CD14-positive monocyte (primary cell): ENCODE results near the gene CFAP43. TPM values are rescaled to one million over a fixed set of nuclear protein-coding genes. Genes with fewer than 3 reads are reported as not detected.

Experiments used
- DNase-seq, 3 donors: peaks; one replicate each; pipeline ENCODE4 v3.0.0-alpha.2; 2011 to 2022
- H2AFZ ChIP-seq: 2 replicates; pipeline ENCODE4 v1.6.0; 2012; ENCODE audit warnings: mild to moderate bottlenecking, low read depth, low read length, inconsistent platforms; ENCODE audit not compliant: insufficient read depth, poor library complexity, severe bottlenecking
- H3K27ac ChIP-seq, 2 donors: 1 replicate in 1 of 2; 2 replicates in 1 of 2; pipeline ENCODE4 v1.5.1; 2012 to 2013; ENCODE audit warnings: low read length in 2 of 2, control low read depth in 1 of 2, inconsistent platforms in 1 of 2, low read depth in 1 of 2, mild to moderate bottlenecking in 1 of 2
- H3K27me3 ChIP-seq, 2 donors: one replicate each; pipeline versions ENCODE4 v1.6.0 to v1.6.1; 2011 to 2013; ENCODE audit warnings: low read length in 2 of 2; ENCODE audit not compliant: control insufficient read depth in 2 of 2, insufficient read depth in 2 of 2
- H3K36me3 ChIP-seq, 2 donors: replicated peaks in 1 of 2; 1 replicate in 1 of 2; 2 replicates in 1 of 2; pipeline versions ENCODE4 v1.5.1 to v1.6.1; 2012 to 2013; ENCODE audit warnings: low read length in 2 of 2, control low read depth in 1 of 2, inconsistent platforms in 1 of 2, mild to moderate bottlenecking in 1 of 2; ENCODE audit not compliant: insufficient read depth in 2 of 2, control insufficient read depth in 1 of 2
- H3K4me1 ChIP-seq, 2 donors: 1 replicate in 1 of 2; 2 replicates in 1 of 2; pipeline versions ENCODE4 v1.5.1 to v1.6.1; 2012 to 2013; ENCODE audit warnings: low read length in 2 of 2, control low read depth in 1 of 2, inconsistent platforms in 1 of 2, mild to moderate bottlenecking in 1 of 2, moderate library complexity in 1 of 2; ENCODE audit not compliant: insufficient read depth in 2 of 2, control insufficient read depth in 1 of 2
- H3K4me2 ChIP-seq: replicated peaks from 2 replicates; pipeline ENCODE3; 2012; ENCODE audit warnings: low read length, moderate library complexity, mild to moderate bottlenecking; ENCODE audit not compliant: poor library complexity, severe bottlenecking; ENCODE audit errors: extremely low read depth
- H3K4me3 ChIP-seq, 3 experiments: fragments of 200-600 bp in 1 of 3; sonication (generic) in 1 of 3; replicated peaks in 1 of 3; 1 replicate in 2 of 3; 2 replicates in 1 of 3; pipeline ENCODE4 v1.5.1; 2011 to 2013; ENCODE audit warnings: low read length in 3 of 3, mild to moderate bottlenecking in 3 of 3, control low read depth in 2 of 3, low read depth in 2 of 3, inconsistent platforms in 1 of 3, moderate library complexity in 1 of 3
- H3K79me2 ChIP-seq: 2 replicates; pipeline ENCODE4 v1.6.0; 2012; ENCODE audit warnings: mild to moderate bottlenecking, control low read depth, inconsistent platforms, low read length, moderate library complexity; ENCODE audit not compliant: insufficient read depth
- H3K9ac ChIP-seq: 2 replicates; pipeline ENCODE4 v1.6.0; 2017; ENCODE audit warnings: low read length, mild to moderate bottlenecking; ENCODE audit not compliant: insufficient read depth, poor library complexity, severe bottlenecking
- H3K9me3 ChIP-seq, 2 donors: replicated peaks in 1 of 2; 1 replicate in 1 of 2; 2 replicates in 1 of 2; pipeline versions ENCODE4 v1.5.1 to v1.6.1; 2012 to 2013; ENCODE audit warnings: low read length in 2 of 2, control low read depth in 1 of 2; ENCODE audit not compliant: control insufficient read depth in 1 of 2, insufficient read depth in 1 of 2
- H4K20me1 ChIP-seq: 2 replicates; pipeline ENCODE4 v1.6.0; 2012; ENCODE audit warnings: mild to moderate bottlenecking, low read length, control low read depth, moderate library complexity; ENCODE audit not compliant: insufficient read depth
- H3K27ac Mint-ChIP-seq, 7 donors: one replicate each; pipeline ENCODE4 v1.8.0; 2020; ENCODE audit warnings: mild to moderate bottlenecking in 7 of 7, mixed read lengths in 7 of 7, moderate library complexity in 6 of 7, inconsistent platforms in 2 of 7
- H3K27me3 Mint-ChIP-seq, 3 donors: one replicate each; pipeline ENCODE4 v1.8.0; 2021 to 2022; ENCODE audit warnings: low read depth in 3 of 3, mild to moderate bottlenecking in 3 of 3, mixed read lengths in 3 of 3, moderate library complexity in 3 of 3, inconsistent platforms in 1 of 3
- H3K36me3 Mint-ChIP-seq, 2 donors: one replicate each; pipeline ENCODE4 v1.8.0; 2020; ENCODE audit warnings: mixed read lengths in 2 of 2, inconsistent platforms in 1 of 2, mild to moderate bottlenecking in 1 of 2
- H3K4me1 Mint-ChIP-seq: one replicate; pipeline ENCODE4 v1.8.0; 2020; ENCODE audit warnings: mild to moderate bottlenecking, mixed read lengths
- H3K4me3 Mint-ChIP-seq, 2 donors: one replicate each; pipeline ENCODE4 v1.8.0; 2020; ENCODE audit warnings: mild to moderate bottlenecking in 2 of 2, mixed read lengths in 2 of 2, moderate library complexity in 1 of 2
- H3K9me3 Mint-ChIP-seq, 7 donors: one replicate each; pipeline ENCODE4 v1.8.0; 2020 to 2022; ENCODE audit warnings: mixed read lengths in 7 of 7, mild to moderate bottlenecking in 6 of 7, moderate library complexity in 6 of 7, inconsistent platforms in 2 of 7
- WGBS: methylation state at CpG from one replicate; pipeline ENCODE4 v1.1.5; 2013; ENCODE audit warnings: missing lambda C conversion rate; ENCODE audit not compliant: insufficient coverage; 5-methylcytosine and 5-hydroxymethylcytosine counted together
- intact Hi-C, 2 donors: fragments of 100-400 bp; cut with micrococcal nuclease; formaldehyde crosslinking; loops; one replicate each; pipeline versions ENCODE4 v1.15.0 to v1.15.1; 2023
- polyA plus RNA-seq, 3 donors: library from polyadenylated mRNA; depleted of rRNA in 1 of 3; unstranded in 2 of 3; stranded (reverse) in 1 of 3; fragments of 300-500 nt in 2 of 3; fragments of >200 nt in 1 of 3; fragmentation: Illumina TruSeq in 2 of 3; gene quantifications; 1 replicate in 2 of 3; 2 replicates in 1 of 3; pipeline ENCODE4 v1.2.3, GENCODE V29; 2012 to 2021
- TF ChIP-seq, protein P1 (sequence below): fragments of 200-600 bp; IDR thresholded peaks from one replicate; pipeline ENCODE4 v1.8.0; 2022; ENCODE audit warnings: antibody characterized with exemption, mild to moderate bottlenecking

The CFAP43 gene
- polyA plus RNA-seq, 3 donors: 0.06 TPM; not detected in 2

DNA sequence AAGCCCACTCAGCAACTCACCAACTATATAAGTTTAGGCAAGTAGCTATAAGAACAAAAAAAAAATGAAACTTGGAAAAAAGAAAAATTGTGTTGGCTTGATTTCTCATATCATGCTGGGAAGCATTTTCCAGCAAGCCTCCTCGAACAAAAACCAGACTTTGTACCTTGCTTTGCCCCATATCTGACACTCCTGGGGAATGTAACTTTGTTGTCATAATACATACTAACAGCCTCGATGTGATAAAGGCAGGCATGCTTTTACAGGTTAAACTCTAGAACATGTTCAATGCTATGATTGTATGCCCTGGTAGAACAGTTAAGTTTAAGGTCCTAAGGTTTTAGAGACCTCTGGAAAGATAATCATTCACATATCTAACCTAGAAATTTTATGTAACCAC is 11.6 kb downstream of the CFAP43 start:
- 100% methylated on average over 1 of the region's 2 CpGs for WGBS
- Mint-ChIP-seq H3K4me1 (peaks cover 13% of the 10 kb centered on the region), H3K27ac (no peak overlapping the region), H3K27me3 (peaks cover 5 to 14% (median 10%) of the 10 kb centered on the region in 3 donors), H3K4me3 (no peak overlapping the region), H3K36me3 (no peaks in the 10 kb centered on the region), H3K9me3 (peaks cover 0 to 3% (median 0%) of the 10 kb centered on the region in 7 donors)
- Histone ChIP-seq H2AFZ (no peak overlapping the region), H3K36me3 (no peaks in the 10 kb centered on the region), H3K4me2 (no peak overlapping the region), H3K27me3 (peaks cover 0 to 2% of the 10 kb centered on the region in 2 donors), H3K4me1 (peaks cover 0 to 5% of the 10 kb centered on the region in 2 donors), H4K20me1 (no peaks in the 10 kb centered on the region), H3K27ac (no peak overlapping the region), H3K9me3 (no peaks in the 10 kb centered on the region), H3K9ac (no peak overlapping the region), H3K4me3 (no peak overlapping the region), H3K79me2 (no peaks in the 10 kb centered on the region)
- intact Hi-C loops: no loop called here
- TF ChIP-seq, protein P1, sequence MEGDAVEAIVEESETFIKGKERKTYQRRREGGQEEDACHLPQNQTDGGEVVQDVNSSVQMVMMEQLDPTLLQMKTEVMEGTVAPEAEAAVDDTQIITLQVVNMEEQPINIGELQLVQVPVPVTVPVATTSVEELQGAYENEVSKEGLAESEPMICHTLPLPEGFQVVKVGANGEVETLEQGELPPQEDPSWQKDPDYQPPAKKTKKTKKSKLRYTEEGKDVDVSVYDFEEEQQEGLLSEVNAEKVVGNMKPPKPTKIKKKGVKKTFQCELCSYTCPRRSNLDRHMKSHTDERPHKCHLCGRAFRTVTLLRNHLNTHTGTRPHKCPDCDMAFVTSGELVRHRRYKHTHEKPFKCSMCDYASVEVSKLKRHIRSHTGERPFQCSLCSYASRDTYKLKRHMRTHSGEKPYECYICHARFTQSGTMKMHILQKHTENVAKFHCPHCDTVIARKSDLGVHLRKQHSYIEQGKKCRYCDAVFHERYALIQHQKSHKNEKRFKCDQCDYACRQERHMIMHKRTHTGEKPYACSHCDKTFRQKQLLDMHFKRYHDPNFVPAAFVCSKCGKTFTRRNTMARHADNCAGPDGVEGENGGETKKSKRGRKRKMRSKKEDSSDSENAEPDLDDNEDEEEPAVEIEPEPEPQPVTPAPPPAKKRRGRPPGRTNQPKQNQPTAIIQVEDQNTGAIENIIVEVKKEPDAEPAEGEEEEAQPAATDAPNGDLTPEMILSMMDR: no peak
- DNase-seq: no peak

GRCh38 chr10:104218751-104219150 is 13.4 kb downstream of the CFAP43 start:
- Histone ChIP-seq H3K27me3 (peaks cover 0 to 2% of the 10 kb centered on the region in 2 donors), H3K4me1 (peaks cover 0 to 5% of the 10 kb centered on the region in 2 donors), H3K36me3 (no peaks in the 10 kb centered on the region), H3K27ac (no peak overlapping the region), H3K79me2 (no peaks in the 10 kb centered on the region), H3K4me2 (no peak overlapping the region), H4K20me1 (no peaks in the 10 kb centered on the region), H3K9ac (no peak overlapping the region), H2AFZ (peak overlapping the region; percentile 30), H3K9me3 (no peaks in the 10 kb centered on the region), H3K4me3 (no peak overlapping the region)
- Mint-ChIP-seq H3K4me1 (peaks cover 13% of the 10 kb centered on the region), H3K27me3 (peaks cover 5 to 13% (median 10%) of the 10 kb centered on the region in 3 donors), H3K27ac (peak overlapping the region in 3 of 7 donors; percentile 14 to 73 (median 67)), H3K4me3 (no peak overlapping the region), H3K9me3 (peaks cover 0 to 3% (median 0%) of the 10 kb centered on the region in 7 donors), H3K36me3 (no peaks in the 10 kb centered on the region)
- intact Hi-C loops: no loop called here
- DNase-seq: peak in 1 of 3 donors; percentile 11
- WGBS: 0% methylated on average over 4 of the region's 7 CpGs
- TF ChIP-seq, protein P1: no peak
